Gastroesophageal sphincter (tissue), 3 donors: ENCODE data around the gene MFAP1.

Experiments used
- CTCF ChIP-seq, 4 experiments: fragments of 200-600 bp in 2 of 4; fragments of 450-650 bp in 2 of 4; sonication (generic) in 1 of 4; IDR thresholded peaks; one replicate each; pipeline ENCODE4 v1.5.1; 2017 to 2019; ENCODE audit warnings: antibody characterized with exemption in 4 of 4, mild to moderate bottlenecking in 2 of 4, moderate library complexity in 2 of 4
- EP300 ChIP-seq: sonication (generic); formaldehyde crosslinking; IDR thresholded peaks from one replicate; pipeline ENCODE4 v1.6.1; 2017; ENCODE audit warnings: antibody characterized with exemption, mild to moderate bottlenecking
- POLR2A ChIP-seq, 2 donors: fragments of 450-650 bp; IDR thresholded peaks; one replicate each; pipeline ENCODE4 v1.6.1; 2017; ENCODE audit warnings: antibody characterized with exemption in 2 of 2, mild to moderate bottlenecking in 2 of 2, moderate library complexity in 1 of 2
- POLR2AphosphoS5 ChIP-seq: sonication (generic); formaldehyde crosslinking; IDR thresholded peaks from one replicate; pipeline ENCODE4 v1.6.1; 2017; ENCODE audit warnings: antibody characterized with exemption

GRCh38 chr15:43799209-43799944 lies 25.1 kb downstream of the MFAP1 start:
- TF ChIP-seq CTCF (IDR thresholded peaks at IDR 0.05): no peak
- no peak for TF ChIP-seq POLR2A (IDR thresholded peaks at IDR 0.05)
- TF ChIP-seq EP300: no peak
- no peak for TF ChIP-seq POLR2AphosphoS5
